Measurements from ENCODE around the gene THOC6. TPM values are rescaled to one million over a fixed set of nuclear protein-coding genes. Genes with fewer than 3 reads are reported as not detected.

THOC6 gene
- polyA plus RNA-seq, 3 donors: 42.4 to 59.2 (median 57.7) TPM

DNA sequence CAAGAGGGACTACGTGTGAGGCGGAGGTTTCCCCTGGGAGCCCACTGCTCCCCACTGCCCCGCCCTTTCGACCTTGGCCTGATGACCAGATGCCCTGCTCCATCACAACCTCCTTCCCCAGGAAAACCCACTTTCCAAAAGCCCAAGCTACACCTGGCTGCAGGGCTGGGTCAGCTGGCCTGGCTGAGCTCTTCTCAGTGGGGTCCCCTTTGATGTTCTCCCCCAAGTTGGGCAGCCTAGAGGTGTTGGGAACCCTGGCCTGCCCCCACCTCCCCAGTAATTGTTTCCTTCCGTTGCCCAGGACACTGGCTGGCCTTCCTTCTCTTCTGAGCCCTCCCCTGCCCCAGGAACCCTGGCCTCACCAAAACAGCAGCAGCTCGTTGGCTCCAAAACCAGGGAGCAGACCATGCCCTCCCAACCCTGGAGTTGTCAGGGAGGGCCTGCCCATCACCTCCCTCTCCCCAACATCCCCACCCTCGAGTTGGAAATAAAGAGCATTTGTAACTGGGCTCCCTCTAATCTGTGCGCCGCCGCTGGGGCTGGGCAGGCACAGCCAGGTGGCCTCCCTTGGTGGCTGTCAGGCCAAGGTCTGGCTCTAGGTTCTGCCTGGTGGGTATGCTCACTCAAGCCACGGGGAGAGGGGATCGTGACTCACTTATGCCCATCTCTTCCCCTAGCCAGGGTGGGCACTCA, 9.7 kb upstream of the THOC6 start:
- no peak for DNase-seq
- H3K27ac ChIP-seq (ENCODE audit: low read depth in 1 of 2, low read length in 2 of 2): no peak overlapping the region
- H3K9me3 ChIP-seq (replicated peaks in 1 of 2; ENCODE audit: control insufficient read depth in 1 of 2, insufficient read depth in 1 of 2, low read length in 2 of 2): no peaks in the 10 kb centered on the region
- no peaks in the 10 kb centered on the region for H3K79me2 ChIP-seq (ENCODE audit: insufficient read depth, low read length)
- 94% methylated on average over 8 of the region's 12 CpGs for WGBS (ENCODE audit: insufficient coverage)
- Mint-ChIP-seq H3K36me3 (no peaks in the 10 kb centered on the region), H3K4me3 (peak overlapping the region in 1 of 2 donors; percentile 55), H3K27ac (no peak overlapping the region), H3K27me3 (ENCODE audit: low read depth in 3 of 3) (peaks cover 43 to 64% (median 49%) of the 10 kb centered on the region in 3 donors), H3K4me1 (peaks cover 19% of the 10 kb centered on the region), H3K9me3 (peaks cover 0 to 2% (median 0%) of the 10 kb centered on the region in 7 donors)
- no peak overlapping the region for H2AFZ ChIP-seq (ENCODE audit: insufficient read depth, low read depth, low read length, poor library complexity, severe bottlenecking)
- no peaks in the 10 kb centered on the region for H4K20me1 ChIP-seq (ENCODE audit: insufficient read depth, low read length)
- H3K4me1 ChIP-seq (ENCODE audit: control insufficient read depth in 1 of 2, insufficient read depth in 2 of 2, low read length in 2 of 2): peaks cover 12 to 20% of the 10 kb centered on the region in 2 donors
- H3K9ac ChIP-seq (ENCODE audit: insufficient read depth, low read length, poor library complexity, severe bottlenecking): no peak overlapping the region
- H3K27me3 ChIP-seq (ENCODE audit: control insufficient read depth in 2 of 2, insufficient read depth in 2 of 2, low read length in 2 of 2): peaks cover 0 to 50% of the 10 kb centered on the region in 2 donors
- intact Hi-C loops (cut with micrococcal nuclease): loop anchor here in 1 of 2 donors (2.0 kb wide), 1 partner anchor 13 kb away; no protein-coding TSS in a partner anchor
- H3K36me3 ChIP-seq (replicated peaks in 1 of 2; ENCODE audit: control insufficient read depth in 1 of 2, insufficient read depth in 2 of 2, low read length in 2 of 2): no peaks in the 10 kb centered on the region
- H3K4me3 ChIP-seq (replicated peaks in 1 of 3; ENCODE audit: low read depth in 2 of 3, low read length in 3 of 3): no peak overlapping the region
- no peak overlapping the region for H3K4me2 ChIP-seq (replicated peaks; ENCODE audit: extremely low read depth, low read length, poor library complexity, severe bottlenecking)
- TF ChIP-seq, protein P1, sequence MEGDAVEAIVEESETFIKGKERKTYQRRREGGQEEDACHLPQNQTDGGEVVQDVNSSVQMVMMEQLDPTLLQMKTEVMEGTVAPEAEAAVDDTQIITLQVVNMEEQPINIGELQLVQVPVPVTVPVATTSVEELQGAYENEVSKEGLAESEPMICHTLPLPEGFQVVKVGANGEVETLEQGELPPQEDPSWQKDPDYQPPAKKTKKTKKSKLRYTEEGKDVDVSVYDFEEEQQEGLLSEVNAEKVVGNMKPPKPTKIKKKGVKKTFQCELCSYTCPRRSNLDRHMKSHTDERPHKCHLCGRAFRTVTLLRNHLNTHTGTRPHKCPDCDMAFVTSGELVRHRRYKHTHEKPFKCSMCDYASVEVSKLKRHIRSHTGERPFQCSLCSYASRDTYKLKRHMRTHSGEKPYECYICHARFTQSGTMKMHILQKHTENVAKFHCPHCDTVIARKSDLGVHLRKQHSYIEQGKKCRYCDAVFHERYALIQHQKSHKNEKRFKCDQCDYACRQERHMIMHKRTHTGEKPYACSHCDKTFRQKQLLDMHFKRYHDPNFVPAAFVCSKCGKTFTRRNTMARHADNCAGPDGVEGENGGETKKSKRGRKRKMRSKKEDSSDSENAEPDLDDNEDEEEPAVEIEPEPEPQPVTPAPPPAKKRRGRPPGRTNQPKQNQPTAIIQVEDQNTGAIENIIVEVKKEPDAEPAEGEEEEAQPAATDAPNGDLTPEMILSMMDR (IDR thresholded peaks at IDR 0.05): no peak

DNA sequence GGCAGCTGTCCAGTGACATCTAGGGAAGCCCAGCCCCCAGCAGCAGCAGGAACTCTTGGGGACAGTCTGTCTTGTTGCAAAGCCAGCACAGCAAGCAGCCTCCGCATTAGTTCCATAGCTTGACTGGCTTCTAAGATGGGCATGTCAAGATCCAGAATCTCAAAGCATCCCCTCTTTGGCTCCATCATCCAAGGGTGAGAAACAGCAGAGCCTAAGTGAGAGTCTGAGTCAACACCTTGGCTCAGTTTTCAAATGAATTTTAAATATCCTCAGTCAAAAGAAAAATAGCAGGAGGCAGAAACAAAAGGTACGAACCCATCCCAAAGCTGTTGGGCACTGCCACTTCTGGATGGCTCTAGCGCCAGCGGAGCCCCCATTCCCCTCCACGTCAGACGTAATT, 8.9 kb upstream of the THOC6 start:
- Mint-ChIP-seq H3K4me1 (peaks cover 18% of the 10 kb centered on the region), H3K36me3 (no peaks in the 10 kb centered on the region), H3K27me3 (ENCODE audit: low read depth in 3 of 3) (peaks cover 47 to 69% (median 54%) of the 10 kb centered on the region in 3 donors), H3K4me3 (no peak overlapping the region), H3K27ac (no peak overlapping the region), H3K9me3 (peaks cover 0 to 3% (median 0%) of the 10 kb centered on the region in 7 donors)
- Histone ChIP-seq H3K4me2 (replicated peaks; ENCODE audit: extremely low read depth, low read length, poor library complexity, severe bottlenecking) (no peak overlapping the region), H3K36me3 (replicated peaks in 1 of 2; ENCODE audit: control insufficient read depth in 1 of 2, insufficient read depth in 2 of 2, low read length in 2 of 2) (no peaks in the 10 kb centered on the region), H3K9ac (ENCODE audit: insufficient read depth, low read length, poor library complexity, severe bottlenecking) (no peak overlapping the region), H3K79me2 (ENCODE audit: insufficient read depth, low read length) (no peaks in the 10 kb centered on the region), H4K20me1 (ENCODE audit: insufficient read depth, low read length) (no peaks in the 10 kb centered on the region), H3K4me3 (replicated peaks in 1 of 3; ENCODE audit: low read depth in 2 of 3, low read length in 3 of 3) (no peak overlapping the region), H3K9me3 (replicated peaks in 1 of 2; ENCODE audit: control insufficient read depth in 1 of 2, insufficient read depth in 1 of 2, low read length in 2 of 2) (no peaks in the 10 kb centered on the region), H3K4me1 (ENCODE audit: control insufficient read depth in 1 of 2, insufficient read depth in 2 of 2, low read length in 2 of 2) (peaks cover 15 to 19% of the 10 kb centered on the region in 2 donors), H3K27ac (ENCODE audit: low read depth in 1 of 2, low read length in 2 of 2) (no peak overlapping the region), H3K27me3 (ENCODE audit: control insufficient read depth in 2 of 2, insufficient read depth in 2 of 2, low read length in 2 of 2) (peaks cover 0 to 51% of the 10 kb centered on the region in 2 donors), H2AFZ (ENCODE audit: insufficient read depth, low read depth, low read length, poor library complexity, severe bottlenecking) (no peak overlapping the region)
- intact Hi-C loops (cut with micrococcal nuclease): loop anchor here in 1 of 2 donors (2.0 kb wide), 1 partner anchor 14 kb away; no protein-coding TSS in a partner anchor
- 94% methylated on average over 2 of the region's 6 CpGs for WGBS (ENCODE audit: insufficient coverage)
- TF ChIP-seq, protein P1 (IDR thresholded peaks at IDR 0.05): no peak
- DNase-seq: no peak
